Astrocyte (in vitro differentiated cells and primary cell): Measurements from ENCODE around the gene PRIMPOL.

ENCODE experiments used
- EZH2 ChIP-seq: IDR thresholded peaks from 2 replicates; pipeline ENCODE4 v1.6.1; 2012; ENCODE audit warnings: mild to moderate bottlenecking, low read length, inconsistent platforms; ENCODE audit not compliant: insufficient read depth
- TF ChIP-seq, protein P1 (sequence below): IDR thresholded peaks from 2 replicates; pipeline ENCODE4 v1.5.1; 2011; ENCODE audit warnings: low read depth, mild to moderate bottlenecking, inconsistent platforms, low read length, moderate library complexity; ENCODE audit not compliant: insufficient read depth

DNA sequence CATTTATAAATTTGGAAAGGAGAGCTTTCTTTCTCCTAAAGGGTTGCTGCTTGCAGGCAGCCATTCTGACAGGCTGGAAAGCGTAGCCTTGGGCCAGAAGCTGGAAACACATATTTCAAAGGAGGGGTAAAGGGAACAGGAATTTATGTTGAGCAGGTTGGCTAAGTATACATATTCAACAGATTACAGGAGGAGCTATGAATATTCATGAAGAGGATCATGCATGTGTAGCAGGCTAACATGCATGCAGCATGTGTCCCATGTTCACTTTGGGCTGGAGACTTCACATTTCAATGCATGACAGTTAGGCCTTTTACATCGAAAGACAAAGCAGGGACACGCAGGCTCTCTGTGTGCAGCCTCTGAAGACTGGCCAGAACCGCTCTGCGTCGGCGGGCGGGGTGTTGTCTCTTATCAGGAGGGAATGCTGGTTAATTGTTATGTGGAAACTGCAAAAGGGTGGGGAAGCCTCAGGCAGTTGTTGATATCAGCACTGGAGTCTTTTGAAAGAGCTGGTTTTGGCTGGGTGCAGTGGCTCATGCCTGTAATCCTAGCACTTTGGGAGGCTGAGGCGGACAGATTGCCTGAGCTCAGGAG is 31.8 kb upstream of the PRIMPOL start:
- TF ChIP-seq, protein P1, sequence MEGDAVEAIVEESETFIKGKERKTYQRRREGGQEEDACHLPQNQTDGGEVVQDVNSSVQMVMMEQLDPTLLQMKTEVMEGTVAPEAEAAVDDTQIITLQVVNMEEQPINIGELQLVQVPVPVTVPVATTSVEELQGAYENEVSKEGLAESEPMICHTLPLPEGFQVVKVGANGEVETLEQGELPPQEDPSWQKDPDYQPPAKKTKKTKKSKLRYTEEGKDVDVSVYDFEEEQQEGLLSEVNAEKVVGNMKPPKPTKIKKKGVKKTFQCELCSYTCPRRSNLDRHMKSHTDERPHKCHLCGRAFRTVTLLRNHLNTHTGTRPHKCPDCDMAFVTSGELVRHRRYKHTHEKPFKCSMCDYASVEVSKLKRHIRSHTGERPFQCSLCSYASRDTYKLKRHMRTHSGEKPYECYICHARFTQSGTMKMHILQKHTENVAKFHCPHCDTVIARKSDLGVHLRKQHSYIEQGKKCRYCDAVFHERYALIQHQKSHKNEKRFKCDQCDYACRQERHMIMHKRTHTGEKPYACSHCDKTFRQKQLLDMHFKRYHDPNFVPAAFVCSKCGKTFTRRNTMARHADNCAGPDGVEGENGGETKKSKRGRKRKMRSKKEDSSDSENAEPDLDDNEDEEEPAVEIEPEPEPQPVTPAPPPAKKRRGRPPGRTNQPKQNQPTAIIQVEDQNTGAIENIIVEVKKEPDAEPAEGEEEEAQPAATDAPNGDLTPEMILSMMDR: no peak
- no peak for TF ChIP-seq EZH2
